NCI-H2081 (cell line): Measurements from ENCODE around the gene TAB2.
"Not testable (repeated sequence)": the region's sequence is repeated elsewhere in the genome, so short reads cannot be mapped to it uniquely, and the experiment has no call there.

Source experiments
- DNase-seq, 2 experiments: peaks; one replicate each; lab custom pipeline; 2025; lab: John Stamatoyannopoulos, UW

The TAB2 gene

DNA sequence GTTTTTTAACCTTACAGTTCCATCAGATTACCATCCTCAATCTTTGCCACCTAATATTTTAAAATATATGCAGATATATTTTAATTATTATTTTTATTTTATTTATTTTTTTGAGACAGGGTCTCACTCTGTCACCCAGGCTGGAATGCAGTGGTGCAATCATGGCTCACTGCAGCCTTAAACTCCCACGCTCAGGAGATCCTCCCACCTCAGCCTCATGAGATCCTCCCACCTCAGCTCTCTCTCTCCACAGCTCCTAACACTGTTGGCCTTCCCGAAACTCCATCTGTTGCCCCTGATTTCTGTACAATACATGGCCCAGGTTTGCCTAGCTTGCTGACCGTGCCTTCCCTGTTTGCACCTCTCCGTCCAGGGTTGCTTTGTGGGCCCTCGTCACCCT is 4.4 kb upstream of the TAB2 start:
- no peak for DNase-seq

DNA sequence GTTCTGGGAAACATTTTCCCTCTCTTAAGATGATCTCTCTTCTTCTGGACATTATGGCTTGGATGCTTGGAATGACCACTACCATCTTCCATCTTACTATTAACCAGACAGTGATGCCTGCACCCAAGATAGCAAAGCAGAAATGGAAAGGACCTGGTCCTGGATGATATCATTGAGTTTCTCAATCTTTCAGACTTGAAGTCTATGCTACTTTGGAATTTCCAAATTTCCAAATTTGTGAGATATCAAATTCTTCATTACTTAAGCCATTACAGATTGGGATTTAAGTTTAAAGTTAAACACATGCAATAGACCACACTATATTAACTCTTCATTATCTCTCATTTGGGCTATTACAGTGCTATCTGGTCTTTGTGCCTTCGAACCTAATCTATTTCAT is 3.7 kb upstream of the TAB2 start:
- DNase-seq = no peak

DNA sequence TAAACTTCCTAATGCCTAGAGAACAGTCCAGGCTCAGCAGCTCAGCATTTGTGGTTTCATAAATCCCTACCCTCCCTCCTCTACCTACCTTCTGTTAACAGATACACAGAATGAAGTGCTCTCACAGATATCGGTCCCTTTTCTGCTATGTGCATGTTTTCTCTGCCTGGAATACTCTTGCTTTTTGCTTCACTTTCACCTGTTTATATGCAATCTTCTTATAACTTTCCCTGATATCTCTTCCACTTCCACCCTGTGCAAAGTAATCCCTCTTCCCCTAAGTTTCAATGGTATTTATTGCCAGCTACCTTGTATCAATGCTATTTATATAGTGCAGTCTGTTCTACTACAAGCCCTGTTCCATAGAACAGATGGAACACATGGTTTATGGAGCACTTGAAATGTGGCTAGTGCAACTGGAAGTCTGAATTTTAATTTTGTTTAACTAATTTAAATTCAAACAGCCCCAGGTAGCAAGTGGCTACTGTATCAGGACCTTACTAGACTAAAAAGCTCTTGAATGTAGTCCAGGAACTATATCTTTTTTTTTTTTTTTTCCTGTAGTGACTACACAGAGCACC is 3.1 kb upstream of the TAB2 start:
- no peak for DNase-seq

DNA sequence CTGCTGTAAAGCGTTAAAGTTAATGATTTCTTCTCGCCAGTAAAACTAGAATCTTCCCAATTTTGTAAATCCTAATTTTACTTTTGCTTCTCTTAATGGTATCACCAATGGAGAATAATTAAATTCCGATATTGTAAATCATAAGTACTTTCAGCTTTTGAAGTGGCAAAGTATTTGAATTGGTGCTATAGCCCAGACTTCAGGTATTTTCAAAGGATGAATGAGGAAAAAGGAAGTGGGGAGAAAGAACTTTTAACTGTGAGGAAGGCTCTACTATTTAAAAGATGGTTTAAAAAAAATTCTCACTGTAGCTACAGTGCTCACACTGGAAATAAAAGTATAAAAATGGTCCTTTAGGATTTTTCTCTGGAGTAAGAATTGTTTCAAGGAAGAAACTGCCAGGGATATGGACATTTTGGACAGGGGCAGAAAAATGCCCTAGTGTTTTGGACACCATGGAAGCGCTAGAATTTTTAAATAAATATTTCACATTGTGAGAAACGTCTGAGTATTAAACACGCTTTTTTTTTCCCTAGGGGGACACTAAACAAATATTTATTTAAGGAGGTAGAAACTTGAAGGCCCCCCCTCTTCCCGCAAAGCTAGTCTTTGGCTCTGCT is 1.3 kb upstream of the TAB2 start:
- no peak for DNase-seq

DNA sequence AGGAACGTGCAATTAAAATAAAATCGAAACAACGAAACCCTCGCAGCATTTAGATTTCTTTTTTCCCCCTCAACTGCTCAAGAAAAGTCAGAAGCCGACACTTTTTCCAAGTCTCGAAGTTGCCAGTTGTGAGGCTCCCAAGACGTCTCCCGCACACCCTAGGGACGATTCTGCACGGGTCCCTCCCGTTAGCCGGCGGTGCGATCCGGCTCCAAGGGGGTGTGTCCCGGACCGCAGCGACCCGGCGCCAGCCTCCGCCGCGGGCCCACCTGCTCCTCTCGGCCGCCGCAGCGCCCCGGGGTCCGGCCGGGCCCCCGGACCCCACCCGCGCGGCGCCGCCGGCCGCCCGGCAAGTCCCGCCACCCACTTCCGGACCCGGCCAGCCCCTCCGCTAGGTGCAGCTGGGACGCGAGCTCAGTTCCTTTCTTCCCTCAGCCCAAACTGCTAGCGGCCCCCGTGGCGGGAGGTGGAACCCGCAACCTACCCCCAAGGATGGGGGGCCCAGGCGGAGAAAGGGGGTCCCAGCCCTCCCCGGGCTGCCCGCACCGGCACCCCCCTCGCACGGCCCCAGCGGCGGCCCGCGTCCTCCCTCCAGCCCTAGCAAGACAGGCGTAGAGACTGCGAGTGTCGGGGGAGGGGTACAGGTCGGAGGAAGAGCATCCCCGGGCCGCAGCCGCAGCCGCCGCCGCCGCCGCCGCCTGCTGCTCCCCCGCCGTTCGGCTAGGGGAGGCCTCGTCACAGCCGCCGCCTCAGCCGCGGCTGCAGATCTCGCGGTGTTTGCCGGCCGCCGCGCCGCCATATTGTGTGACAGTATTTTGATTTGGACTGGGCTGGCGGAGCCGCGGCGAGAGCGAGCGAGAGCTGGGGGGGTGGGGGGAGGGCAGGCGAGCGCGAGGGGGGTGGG is 520 bp upstream of the TAB2 start:
- DNase-seq = peak; percentile 77 to 87

DNA sequence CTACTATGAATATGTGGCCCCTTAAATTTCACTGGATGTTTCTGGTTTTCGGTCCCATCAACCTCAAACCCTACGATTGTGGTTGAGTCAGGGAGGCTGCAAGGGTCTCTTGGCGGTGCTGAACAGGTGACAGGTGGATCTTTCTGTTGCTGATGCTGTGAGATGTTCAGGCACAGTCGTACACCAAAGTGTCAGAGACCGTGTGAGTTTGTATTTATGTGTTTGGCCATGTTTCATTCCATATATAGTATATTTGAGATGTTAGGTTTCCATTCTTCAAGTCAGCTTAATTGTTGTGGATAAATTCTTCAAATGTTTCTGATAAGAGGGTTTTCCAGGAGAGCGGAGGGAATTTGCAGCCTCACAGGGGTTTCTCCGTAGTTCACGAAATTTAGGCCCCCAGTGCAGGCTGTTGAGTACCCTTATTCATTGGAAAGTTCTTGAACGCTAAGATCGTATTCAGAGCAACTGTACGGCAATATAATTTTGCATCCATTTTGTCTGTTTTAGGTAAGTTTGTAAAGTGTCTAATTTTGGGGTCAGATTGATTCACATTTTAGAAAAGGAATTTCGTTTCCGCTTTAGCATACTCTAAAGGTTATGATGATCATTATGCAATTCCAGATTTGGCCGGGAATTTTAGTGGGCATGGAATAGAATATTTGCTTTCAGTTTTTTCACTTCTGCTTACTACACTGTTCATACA is 1.2 kb downstream of the TAB2 start:
- peak in 1 of 2 experiments; percentile 2 for DNase-seq

DNA sequence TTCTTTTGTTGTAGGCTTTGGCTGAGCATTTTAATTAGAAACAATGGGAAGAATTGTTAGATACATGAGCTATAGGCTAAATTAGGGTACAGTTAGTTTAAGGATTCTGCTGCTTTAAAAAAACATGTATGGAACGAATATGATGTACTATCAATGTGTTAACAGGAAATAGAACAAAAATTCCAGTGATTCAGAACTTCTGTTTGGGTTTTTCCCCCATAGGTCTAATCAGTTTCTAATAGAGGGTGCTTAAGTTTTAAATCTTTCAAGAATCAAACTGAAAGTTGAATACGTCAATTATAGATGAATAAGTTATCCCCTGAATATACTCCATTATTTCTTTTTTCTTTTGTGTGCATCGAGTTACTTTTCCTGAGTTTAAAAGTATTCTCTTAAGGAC is 1.9 kb downstream of the TAB2 start:
- no peak for DNase-seq

DNA sequence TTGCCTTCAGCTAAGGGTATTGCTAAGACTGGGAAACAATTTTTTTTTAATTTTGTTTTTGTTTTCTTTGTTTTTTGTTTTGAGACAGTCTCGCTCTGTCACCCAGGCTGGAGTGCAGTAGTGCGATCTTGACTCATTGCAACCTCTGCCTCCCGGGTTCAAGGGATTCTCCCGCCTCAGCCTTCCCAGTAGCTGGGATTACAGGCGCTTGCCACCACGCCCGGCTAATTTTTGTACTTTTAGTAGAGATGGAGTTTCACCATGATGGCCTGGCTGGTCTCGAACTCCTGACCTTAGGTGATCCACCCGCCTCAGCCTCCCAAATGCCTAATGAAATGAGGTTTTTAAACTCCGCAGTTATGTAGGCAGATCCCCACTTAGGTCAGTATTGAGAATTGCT is 2.5 kb downstream of the TAB2 start:
- not testable (repeated sequence) for DNase-seq

DNA sequence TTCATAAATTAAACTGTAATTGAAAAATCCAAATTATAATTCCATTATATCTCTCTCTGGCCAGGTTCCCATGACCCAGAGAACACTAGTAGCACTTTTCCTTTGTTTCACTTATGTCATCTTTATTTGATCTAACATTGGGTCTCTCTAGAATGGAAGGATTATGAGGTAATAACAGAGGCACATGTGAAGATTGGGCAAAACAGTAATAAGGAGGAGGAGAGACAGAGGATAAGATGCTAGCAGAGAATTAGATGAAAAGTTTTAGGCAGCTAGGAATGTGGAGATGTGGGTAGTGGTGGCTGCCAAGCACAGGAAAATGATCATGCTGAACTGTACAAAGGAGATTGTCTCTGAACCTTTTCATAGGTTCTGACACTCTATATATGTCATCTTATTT is 3.3 kb downstream of the TAB2 start:
- no peak for DNase-seq

DNA sequence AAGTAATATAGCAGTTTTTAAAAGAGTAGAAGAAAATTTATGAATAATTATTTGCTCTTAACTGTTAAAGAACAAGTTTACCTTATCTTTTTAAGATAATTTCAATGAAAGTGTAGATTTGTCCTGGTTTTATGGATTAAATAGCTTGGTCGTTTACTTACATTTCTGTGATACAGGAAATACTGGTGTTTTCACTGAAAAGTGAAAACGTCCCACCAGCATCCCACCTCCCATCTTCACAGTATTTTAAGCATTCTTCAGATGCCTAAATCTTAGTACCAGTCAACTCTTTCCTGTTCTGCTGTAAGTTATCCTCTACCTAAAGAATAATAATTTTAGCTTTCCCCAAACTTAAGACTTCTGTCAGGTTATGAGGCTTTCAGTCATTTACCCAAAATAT is 5.8 kb downstream of the TAB2 start:
- no peak for DNase-seq

DNA sequence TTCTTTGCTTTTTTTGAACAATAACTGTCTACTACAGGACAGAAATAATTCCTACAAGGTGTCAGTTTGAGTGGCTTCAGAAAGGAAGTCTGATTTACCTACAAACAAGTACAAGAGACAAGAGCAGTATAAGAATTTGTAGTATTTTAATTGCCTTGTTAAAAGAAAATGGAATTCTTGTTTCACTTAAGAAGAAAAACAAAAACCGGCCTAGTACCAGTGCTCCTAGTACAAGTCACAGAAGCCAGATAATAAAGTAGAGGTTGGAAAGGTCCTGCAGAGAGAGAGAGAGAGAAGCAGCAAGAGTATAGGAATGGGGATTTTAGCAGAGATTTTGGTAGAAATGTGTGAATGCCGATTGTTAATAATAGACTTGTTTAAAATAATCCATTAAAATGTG is 6.4 kb downstream of the TAB2 start:
- no peak for DNase-seq

DNA sequence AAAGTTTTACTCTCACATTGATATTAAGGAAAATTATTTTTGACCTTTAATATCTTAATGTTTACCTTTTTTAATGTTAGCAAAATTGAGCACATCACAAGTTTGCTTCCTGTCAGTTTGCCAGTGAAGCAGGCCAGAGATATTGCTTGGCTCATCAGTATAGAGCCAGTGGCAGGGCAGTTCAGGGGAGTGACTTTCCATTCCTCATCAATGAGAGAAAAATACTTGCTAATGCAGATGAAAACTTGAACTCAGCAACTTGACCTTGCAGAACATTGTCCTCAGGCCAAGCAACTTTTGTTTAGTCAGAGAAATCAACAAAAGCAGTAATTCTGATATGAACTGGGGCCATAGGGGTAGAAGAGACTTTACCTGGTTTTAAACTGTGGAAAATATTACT is 6.9 kb downstream of the TAB2 start:
- no peak for DNase-seq

DNA sequence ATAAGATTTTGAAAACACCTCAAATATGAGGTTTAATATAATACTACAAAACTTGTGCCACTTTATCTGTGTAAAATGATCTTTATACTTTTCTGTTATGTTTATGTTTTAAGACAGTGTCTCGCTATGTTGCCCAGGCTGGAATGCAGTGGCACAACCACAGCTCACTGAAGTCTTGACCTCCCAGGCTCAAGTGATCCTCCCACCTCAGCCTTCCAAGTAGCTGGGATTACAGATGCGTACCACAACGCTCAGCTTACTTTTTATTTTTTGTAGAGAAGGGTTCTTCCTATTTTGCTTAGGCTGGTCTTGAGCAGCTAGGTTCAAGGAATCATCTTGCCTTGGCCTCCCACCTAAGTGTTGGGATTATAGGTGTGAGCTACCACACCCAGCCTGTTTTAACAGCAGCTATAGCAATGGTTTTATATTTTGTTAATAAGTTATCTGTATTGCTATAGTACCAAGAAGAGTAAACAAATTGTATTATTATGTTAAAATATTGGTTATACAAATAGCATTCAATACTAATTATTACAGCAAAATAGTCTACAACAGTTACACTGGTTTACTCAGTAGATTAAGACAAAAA is 8.2 kb downstream of the TAB2 start:
- no peak for DNase-seq

DNA sequence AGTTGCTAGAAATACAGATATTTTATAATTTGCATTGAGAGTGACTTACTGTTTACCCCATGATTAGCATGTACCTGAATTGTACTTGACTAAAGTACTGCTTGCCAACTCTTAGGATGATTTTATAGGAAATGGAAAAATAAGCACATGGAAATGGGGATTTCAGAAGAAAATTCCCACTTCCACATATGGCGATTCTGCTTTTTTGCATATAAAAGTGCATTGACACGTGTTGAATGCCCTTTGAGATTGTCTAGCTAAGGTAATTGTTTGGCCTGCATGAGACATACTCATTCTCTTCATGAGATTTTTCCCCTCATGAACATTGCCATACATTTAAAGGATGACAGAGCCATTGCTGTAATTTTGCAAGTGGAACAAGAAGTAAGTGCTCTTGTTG is 10.1 kb downstream of the TAB2 start:
- no peak for DNase-seq

DNA sequence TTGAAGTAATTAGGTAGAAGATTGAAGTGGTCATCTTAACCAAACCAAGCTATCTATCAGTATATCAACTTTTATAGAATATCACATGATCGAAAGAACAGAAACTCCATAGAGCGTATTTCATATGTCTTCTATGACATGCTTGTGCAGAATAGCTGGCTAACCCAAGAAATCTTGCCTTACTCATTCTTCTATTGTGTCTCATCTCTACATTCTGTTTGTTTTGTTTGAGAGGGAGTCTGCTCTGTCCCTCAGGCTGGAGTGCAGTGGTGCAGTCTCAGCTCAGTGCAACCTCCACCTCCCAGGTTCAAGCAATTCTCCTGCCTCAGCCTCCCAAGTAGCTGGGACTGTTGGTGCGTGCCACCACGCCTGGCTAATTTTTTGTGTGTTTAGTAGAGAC is 10.6 kb downstream of the TAB2 start:
- no peak for DNase-seq

DNA sequence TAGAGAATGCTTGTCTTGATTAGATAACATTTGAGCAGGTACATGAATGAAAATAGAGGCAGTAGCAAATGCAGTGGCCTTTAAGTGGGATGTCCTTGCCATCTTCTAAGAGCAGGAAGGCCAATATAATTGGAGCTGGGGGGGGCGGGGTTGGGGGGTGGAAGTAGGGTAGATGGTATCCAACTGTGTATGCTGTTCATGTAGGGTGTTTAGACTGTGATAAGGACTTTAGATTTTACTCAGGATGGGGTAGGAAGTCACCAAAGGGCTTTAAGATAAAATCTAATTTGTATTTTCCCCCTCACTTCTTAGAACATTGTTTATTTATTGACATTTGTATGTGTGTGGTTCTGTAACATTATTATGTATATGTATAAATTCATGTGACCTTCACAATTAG is 12.0 kb downstream of the TAB2 start:
- DNase-seq = no peak

DNA sequence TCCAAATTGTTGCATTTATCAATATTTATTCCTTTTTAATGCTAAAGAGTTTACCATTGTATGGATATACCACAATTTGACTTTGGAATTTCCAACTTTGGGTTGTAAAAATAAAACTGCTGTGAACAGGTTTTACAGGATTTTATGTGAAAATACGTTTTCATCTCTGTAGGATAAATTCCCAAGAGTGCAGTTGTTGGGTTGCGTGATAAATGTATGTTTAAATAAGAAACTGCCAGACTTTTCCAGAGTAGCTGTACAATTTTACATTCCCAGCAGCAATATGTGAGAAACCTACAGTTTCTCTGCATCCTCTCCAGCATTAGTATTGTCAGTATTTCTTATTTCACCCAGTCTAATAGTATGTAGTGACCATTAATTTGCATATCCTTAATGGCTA is 12.6 kb downstream of the TAB2 start:
- DNase-seq = no peak

DNA sequence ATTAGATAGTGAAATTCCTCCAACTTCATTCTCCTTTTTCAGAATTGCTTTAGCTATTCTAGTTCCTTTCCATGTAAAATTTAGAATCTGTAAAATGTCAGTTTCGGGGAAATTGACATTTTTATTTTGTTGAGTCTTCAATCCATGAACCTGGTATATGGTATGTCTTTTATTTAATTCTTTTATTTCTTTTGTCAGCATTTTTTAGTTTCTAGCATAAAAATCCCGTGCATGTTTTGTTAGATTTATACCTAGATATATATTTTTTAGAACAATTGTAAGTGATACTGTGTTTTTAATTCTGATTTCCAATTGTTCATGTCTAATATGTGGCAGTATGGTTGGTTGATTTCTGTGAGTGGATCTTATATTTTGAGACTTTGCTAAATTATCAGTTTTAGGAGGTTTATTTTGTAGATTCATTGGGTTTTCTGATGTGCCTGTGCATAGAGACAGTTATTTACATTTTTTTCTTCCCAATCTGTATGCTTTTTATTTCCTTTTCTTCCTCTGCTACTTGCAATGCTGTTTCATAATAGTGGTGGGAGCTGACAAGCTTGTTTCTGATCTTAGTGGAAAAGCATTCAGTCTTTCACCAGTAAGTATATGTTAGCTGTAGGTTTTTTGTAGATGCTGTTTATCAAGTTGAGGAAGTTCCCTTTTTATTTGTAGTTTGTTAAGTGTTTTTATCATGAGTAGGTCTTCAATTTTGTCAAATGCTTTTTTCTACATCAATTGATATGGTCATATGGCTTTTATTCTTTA is 13.7 kb downstream of the TAB2 start:
- no peak for DNase-seq

DNA sequence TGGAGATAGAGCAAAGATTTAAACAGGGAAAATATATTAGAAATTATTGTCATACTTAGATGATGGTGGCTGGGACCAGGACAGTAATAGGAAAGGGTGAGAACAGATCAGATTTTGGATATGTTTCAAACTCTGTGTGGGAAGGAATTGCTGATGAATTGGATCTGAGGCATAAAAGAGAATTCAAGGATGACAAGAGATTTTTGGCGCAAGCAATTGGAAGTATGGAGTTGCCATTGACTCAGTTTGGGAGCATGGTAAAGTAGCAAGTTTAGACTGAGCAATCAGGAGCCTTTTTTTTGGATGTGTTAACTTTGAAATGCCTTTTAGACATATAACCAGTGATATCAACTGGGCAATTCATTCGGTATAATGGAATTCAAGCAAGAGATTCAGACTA is 14.4 kb downstream of the TAB2 start:
- no peak for DNase-seq

DNA sequence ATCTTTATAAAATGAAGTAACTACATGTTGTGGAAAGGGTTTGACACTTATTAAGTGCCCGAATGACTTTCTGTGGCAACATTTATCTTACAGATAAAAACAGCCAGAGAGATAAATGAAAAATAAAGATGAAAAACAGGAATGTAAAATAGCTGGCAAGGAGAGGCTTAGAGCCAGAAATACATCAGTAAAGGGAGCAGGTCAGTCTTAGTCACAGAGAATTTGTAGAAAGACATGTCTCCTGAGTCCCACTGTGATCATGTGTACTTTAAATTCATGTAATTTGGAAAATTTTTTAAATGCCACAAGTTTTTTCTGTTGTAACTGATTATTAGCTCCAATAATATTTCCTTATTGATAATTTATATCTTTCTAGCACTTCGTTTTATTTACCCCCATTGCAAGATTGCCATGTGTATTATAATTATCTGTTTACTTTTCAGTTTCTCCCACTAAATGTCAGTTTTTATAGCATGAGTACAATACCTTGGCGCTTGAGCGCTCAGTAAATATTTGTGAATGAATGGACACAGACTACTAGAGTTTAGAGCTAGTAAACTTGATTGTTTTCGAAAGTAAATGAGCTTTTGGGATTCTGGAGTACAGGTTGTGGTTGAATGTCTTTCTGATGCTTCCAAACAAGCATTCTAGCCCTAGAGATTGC is 15.2 kb downstream of the TAB2 start:
- peak in 1 of 2 experiments; percentile 58 for DNase-seq

DNA sequence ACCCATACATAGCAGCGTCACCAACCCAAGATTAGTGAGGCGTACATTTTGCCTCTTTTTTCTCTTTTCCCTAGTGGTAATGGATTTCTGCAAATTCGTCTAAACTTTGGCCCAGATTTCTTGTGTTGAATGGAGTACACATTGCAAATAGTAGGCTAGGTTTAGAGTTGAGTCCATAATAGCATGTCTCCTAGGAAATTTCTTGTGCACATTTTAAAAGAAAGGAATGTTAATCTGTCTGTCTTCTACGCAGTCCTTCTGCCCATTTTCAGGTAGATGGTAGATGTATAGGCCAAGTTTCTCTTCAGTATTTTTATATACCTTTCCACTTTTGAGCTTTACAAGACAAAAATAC is 15.7 kb downstream of the TAB2 start:
- DNase-seq = no peak
